Medulla oblongata (tissue), 1 donor: ENCODE results near the gene KCNQ5.

Source experiments
- DNase-seq: peaks from one replicate; pipeline ENCODE4 v3.0.0-alpha.2; 2015; ENCODE audit errors: extremely low spot score

KCNQ5 gene

DNA sequence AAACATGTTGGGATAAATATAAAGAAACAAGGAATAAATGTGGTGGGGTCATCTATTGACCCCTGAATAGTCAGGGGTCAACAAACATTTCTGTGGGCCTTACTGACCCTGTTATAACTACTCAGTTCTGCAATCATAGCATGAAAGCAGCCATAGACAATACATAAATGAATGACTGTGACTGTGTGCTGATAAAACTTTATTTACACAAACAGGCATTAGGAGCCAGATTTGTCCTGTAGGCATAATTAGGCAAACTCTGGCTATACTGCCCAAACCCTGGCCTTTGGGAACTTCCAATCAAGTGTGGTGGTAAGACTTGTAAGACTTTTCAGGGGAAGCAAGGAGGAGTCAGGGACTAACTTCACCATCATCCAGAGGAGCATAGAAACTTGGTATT is 380.7 kb downstream of the KCNQ5 start:
- no peak for DNase-seq

- no peak for DNase-seq
These were observed 381.4 kb downstream of the KCNQ5 start for GRCh38 chr6:73003302-73003701.

DNA sequence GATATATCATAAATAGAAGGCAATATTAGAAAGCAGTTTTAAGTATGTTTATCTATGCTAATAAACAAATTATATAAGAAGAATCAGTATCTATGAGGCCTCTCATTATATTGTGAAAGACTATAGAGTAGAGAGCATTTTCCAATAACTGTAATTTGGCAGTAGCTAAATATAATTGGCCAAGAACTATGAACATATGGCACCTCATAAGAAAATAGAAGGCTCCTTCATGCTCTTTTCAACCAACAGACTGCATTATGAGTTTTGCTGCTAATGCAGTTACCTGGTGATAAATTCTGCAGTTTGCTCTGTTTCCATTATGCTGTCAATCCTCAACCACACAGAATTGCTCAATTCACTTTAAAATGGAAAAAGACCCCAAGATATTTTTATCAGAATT is 382.4 kb downstream of the KCNQ5 start:
- no peak for DNase-seq

- no peak for DNase-seq
These were observed 383.0 kb downstream of the KCNQ5 start for GRCh38 chr6:73004861-73005260.

DNA sequence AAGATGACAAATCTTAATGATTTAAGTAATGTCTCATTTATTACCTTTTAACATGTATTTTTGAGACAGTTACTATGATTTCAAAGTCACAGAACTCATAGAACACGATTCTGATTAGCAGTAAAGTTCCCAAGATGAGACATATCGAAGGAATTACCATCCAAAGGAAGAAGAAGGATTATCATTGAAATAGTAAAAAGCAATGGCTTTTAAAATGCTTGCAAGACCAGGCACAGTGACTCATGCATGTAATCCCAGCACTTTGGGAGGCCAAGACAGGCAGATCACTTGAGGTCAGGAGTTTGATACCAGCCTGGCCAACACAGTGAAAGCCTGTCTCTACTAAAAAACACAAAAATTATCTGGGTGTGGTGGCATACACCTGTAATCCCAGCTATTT is 384.3 kb downstream of the KCNQ5 start:
- DNase-seq: no peak

GRCh38 chr6:73011945-73012344 is 390.1 kb downstream of the KCNQ5 start:
- no peak for DNase-seq

DNA sequence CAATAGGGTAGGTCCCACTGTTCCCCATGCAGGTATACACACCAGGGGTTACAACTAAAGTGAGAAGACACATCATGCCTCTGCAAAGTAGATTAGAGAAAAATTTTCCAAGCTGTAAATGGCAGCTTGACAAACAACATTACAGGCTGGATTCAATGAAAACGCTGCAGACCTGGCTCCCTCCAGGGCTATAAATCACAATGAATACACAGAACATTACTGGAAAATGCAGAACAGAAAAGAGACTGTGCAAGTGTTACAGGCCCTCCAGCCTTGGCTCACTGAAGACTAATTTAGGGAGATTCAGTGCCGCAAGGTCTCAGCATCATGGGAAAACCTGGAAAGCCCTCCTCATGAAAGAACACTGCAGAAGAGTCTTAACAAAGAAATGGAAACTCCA is 395.6 kb downstream of the KCNQ5 start:
- DNase-seq: no peak

DNA sequence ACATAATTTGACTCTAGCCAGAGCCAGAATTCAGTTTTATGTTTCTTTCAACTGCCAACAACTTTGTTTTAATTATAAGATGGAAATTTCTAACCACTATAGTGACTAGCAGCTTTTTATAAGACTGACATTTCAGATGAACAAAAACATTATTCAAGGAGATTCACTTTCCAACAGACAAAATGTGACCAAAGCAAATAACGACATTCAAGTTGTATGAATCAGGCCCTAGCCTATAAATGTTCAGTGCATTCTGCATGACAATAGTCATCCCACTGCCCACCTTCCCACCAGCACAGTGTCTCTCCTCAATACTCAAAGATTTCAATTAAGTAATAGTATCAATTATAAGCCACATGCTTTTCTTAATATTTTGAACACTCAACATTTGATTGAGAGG is 402.7 kb downstream of the KCNQ5 start:
- DNase-seq: no peak

DNA sequence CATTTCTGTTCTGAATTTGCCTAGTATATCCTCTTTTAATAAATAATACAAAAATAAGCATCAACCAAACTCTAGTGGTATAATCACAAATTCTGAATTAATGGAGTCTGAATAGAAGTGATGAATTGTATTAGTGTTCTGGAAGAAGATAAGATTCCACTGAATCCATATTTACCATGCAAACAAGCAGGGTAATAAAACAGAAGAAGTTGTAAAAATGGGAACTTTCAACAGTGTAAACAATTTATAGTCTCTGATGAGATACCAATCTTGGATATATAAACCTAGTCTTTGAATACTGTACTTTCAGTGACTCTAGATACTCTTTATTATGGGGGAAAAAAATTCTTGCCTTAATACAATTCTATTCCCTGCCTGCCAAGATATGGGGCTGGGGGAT is 405.8 kb downstream of the KCNQ5 start:
- no peak for DNase-seq

DNA sequence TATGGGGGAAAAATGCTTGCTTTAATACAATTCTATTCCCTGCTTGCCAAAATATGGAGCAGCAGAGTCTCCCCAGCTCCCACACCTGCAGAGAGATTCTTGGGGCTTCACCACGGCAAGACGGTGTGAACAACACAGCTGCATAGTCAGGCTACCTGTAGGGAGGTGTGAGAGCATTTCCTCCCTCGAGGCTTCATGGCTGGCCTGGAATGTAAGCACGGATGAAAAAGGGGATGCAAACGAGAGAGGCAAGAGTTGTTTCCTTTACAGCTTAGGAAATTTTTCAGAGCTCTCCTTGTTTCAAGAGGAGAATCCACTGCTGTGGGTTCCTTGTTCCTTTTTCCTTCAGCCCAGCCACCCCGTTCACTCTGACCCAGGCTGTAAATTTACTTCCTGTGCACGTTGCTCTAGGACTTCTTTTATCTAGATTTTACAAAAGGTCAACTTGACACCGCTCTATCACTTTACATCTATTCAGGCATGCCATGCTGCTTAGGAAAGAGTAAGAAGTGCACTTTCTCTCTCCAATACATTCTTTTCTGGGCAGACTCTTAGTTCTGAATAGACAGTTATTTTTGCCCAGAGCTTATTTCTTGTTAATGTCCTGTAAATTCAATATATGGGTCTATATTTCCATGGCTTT is 406.4 kb downstream of the KCNQ5 start:
- no peak for DNase-seq

- no peak for DNase-seq
These were observed 407.1 kb downstream of the KCNQ5 start for GRCh38 chr6:73028893-73029450.

DNA sequence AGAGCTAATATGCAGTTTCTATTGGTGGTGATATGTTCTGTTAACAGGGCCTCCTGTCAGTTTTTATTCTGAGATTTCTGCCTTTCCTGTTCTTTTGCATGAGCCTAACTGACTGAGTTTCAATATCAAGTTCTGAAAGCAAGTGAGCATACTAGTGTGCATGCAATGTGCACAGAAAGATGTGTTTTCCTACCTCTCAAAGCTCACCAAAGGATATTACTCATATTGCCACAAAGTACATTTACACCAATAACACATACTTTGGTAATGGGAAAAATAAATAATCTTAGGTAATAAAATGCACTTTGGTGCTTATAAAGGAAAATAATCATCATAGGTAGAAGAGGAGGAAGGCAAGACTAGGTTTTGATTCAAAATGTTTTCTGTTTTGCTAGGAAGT is 408.4 kb downstream of the KCNQ5 start:
- DNase-seq: no peak

GRCh38 chr6:73030791-73031782 is 409.2 kb downstream of the KCNQ5 start:
- DNase-seq: no peak

DNA sequence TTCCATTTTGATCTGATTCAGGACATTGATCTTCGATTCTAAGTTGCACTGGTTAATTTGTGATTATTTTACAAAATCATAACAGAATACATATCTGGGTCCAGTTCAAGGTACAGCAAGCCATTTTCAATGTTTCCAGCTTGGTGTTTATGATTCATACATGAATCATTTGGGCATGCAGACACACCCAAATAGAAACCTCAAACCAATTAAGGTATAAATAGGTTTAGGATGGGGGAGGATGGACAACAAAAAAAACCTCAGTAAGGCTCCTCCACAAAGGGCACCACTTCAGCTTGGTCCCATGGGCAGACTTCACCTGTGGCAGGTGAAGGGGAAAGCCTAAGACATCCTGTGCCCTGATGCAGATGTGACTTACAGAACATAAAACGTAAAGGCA is 410.7 kb downstream of the KCNQ5 start:
- DNase-seq: no peak

GRCh38 chr6:73036689-73037088 is 414.8 kb downstream of the KCNQ5 start:
- DNase-seq: no peak

GRCh38 chr6:73041051-73041450 is 419.2 kb downstream of the KCNQ5 start:
- no peak for DNase-seq

- no peak for DNase-seq
These were observed 421.0 kb downstream of the KCNQ5 start for GRCh38 chr6:73042892-73043291.

DNA sequence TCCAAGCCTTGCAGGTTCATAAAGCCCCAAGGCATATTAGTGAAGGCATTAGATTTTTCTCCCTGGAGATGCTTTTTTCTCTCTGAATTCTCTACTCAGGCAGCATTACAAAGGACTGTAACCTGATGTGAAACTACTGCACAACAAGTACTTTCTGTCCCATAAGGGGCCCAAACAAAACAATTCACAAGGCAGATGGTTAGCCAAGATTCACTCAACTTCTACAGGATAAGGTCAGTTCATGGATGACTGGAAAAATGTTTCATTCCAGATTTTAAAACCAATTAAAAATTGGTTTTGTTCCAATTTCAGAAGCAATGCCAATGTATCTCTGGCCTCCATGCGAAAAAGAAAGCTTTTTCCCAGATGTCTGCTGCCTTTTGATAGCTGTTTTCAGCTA is 421.6 kb downstream of the KCNQ5 start:
- DNase-seq: no peak

DNA sequence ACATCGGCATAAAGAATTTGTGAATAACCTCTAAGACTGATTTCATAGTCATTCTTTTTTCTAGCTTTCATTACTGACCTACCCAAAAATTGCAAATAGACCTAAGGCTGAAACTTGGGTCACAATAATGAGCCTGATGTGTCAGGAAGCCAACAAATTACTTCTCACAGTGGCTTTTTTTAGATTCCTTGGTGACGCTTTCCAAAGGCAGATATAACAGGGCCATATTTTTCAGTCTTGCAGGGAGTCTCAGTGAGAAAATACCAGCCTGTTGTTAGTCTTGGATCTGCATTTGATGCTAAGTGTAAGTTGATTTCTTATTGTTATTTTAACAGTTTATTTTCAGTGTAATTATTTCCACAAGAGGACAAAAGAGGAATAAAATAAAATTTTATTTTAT is 423.7 kb downstream of the KCNQ5 start:
- DNase-seq: peak; percentile 7

GRCh38 chr6:73047801-73048200 is 425.9 kb downstream of the KCNQ5 start:
- no peak for DNase-seq

DNA sequence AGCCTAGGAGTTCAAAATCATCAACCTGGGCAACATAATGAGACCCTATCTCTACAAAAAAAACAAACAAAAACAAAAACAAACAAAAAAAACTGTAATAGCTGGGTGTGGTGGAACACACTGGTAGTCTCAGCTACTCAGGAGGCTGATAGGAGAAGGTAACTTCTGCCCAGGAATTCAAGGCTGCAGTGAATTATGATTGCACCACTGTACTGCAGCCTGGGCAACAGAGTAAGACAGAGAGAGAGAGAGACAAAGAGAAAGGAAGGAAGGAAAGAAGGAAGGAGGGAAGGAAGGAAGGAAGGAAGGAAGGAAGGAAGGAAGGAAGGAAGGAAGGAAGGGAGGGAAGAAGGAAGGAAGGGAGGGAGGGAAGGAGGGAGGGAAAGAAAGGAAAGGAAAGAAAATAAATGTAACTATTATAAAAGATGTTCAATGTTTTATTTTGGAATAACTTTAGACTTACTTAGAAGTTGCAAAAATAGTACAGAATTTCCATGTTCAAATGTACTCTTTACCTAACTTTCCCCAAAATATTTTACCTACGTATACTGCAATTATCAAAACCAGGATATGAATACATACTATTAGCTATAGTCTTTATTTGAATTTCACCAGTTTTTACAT is 428.2 kb downstream of the KCNQ5 start:
- no peak for DNase-seq

GRCh38 chr6:73050706-73051105 is 428.8 kb downstream of the KCNQ5 start:
- no peak for DNase-seq
